Activated CD4-positive, CD25-positive, alpha-beta regulatory T cell (primary cell): Measurements from ENCODE around the gene ZNF609.
"Not testable (repeated sequence)": the region's sequence is repeated elsewhere in the genome, so short reads cannot be mapped to it uniquely, and the experiment has no call there.

ENCODE experiments used
- DNase-seq, 4 experiments: peaks; one replicate each; lab custom pipeline; 2025; lab: John Stamatoyannopoulos, UW

The ZNF609 gene

GRCh38 chr15:64455961-64456371 lies 4.4 kb upstream of the ZNF609 start:
- DNase-seq: no peak

GRCh38 chr15:64456634-64457108 lies 3.7 kb upstream of the ZNF609 start:
- no peak for DNase-seq

GRCh38 chr15:64459066-64459781 lies 1.2 kb upstream of the ZNF609 start:
- DNase-seq: no peak

GRCh38 chr15:64460724-64461720 lies 644 bp downstream of the ZNF609 start:
- peak in 3 of 4 experiments; percentile 18 to 36 (median 28) for DNase-seq

- DNase-seq: no peak
Measured at GRCh38 chr15:64461721-64462162, 1.4 kb downstream of the ZNF609 start.

GRCh38 chr15:64462492-64462891 lies 2.1 kb downstream of the ZNF609 start:
- DNase-seq: no peak

- DNase-seq: no peak
Measured at GRCh38 chr15:64464276-64465005, 4.1 kb downstream of the ZNF609 start.

GRCh38 chr15:64466408-64467141 lies 6.2 kb downstream of the ZNF609 start:
- no peak for DNase-seq

- no peak for DNase-seq
Measured at GRCh38 chr15:64472161-64472560, 11.8 kb downstream of the ZNF609 start.

GRCh38 chr15:64474846-64475245 lies 14.5 kb downstream of the ZNF609 start:
- no peak for DNase-seq

GRCh38 chr15:64476550-64476949 lies 16.2 kb downstream of the ZNF609 start:
- DNase-seq: no peak

GRCh38 chr15:64478863-64479262 lies 18.5 kb downstream of the ZNF609 start:
- no peak for DNase-seq

GRCh38 chr15:64480891-64481290 lies 20.5 kb downstream of the ZNF609 start:
- no peak for DNase-seq

GRCh38 chr15:64483749-64484148 lies 23.4 kb downstream of the ZNF609 start:
- no peak for DNase-seq

- DNase-seq: no peak
Measured at GRCh38 chr15:64485796-64486195, 25.4 kb downstream of the ZNF609 start.

GRCh38 chr15:64490598-64491259 lies 30.4 kb downstream of the ZNF609 start:
- DNase-seq: no peak

GRCh38 chr15:64493641-64494040 lies 33.3 kb downstream of the ZNF609 start:
- no peak for DNase-seq

- not testable (repeated sequence) for DNase-seq
Measured at GRCh38 chr15:64495968-64496367, 35.6 kb downstream of the ZNF609 start.

- no peak for DNase-seq
Measured at GRCh38 chr15:64500695-64501395, 40.5 kb downstream of the ZNF609 start.

GRCh38 chr15:64501396-64501715 lies 41.0 kb downstream of the ZNF609 start:
- no peak for DNase-seq
